Measurements from ENCODE around the gene PAK6. TPM values are rescaled to one million over a fixed set of nuclear protein-coding genes. Genes with fewer than 3 reads are reported as not detected.

Gene PAK6
- total RNA-seq, 1 donor from 2014 or later = 19.9 TPM

- Histone ChIP-seq H3K4me3 (no peak overlapping the region), H3K9me3 (no peaks in the 10 kb centered on the region), H3K27me3 (no peaks in the 10 kb centered on the region), H3K27ac (no peak overlapping the region), H3K4me1 (no peaks in the 10 kb centered on the region), H3K36me3 (no peaks in the 10 kb centered on the region)
- intact Hi-C loops (cut with DNase I) = no loop called here
- no peak for DNase-seq (ENCODE audit: extremely low spot score in 2 of 2)
- TF ChIP-seq POLR2A (IDR thresholded peaks at IDR 0.05) = no peak
- no peak for TF ChIP-seq CTCF (IDR thresholded peaks at IDR 0.05)
- TF ChIP-seq POLR2AphosphoS5 (IDR thresholded peaks at IDR 0.05; ENCODE audit: insufficient read depth in 1 of 2, low read depth in 1 of 2) = no peak
Observed at GRCh38 chr15:40297356-40297755, 58.5 kb downstream of the PAK6 start.

- H3K4me3 ChIP-seq = no peak overlapping the region
- TF ChIP-seq POLR2AphosphoS5 (IDR thresholded peaks at IDR 0.05; ENCODE audit: insufficient read depth in 1 of 2, low read depth in 1 of 2) (no peak), CTCF (IDR thresholded peaks at IDR 0.05) (no peak), POLR2A (IDR thresholded peaks at IDR 0.05) (no peak)
- H3K4me1 ChIP-seq = no peaks in the 10 kb centered on the region
- no peak for DNase-seq (ENCODE audit: extremely low spot score in 2 of 2)
- H3K9me3 ChIP-seq = no peaks in the 10 kb centered on the region
- H3K36me3 ChIP-seq = no peaks in the 10 kb centered on the region
- H3K27me3 ChIP-seq = no peaks in the 10 kb centered on the region
- H3K27ac ChIP-seq = no peak overlapping the region
- intact Hi-C loops (cut with DNase I) = no loop called here
Observed at GRCh38 chr15:40298216-40298935, 59.5 kb downstream of the PAK6 start.

GRCh38 chr15:40300367-40300766 is 61.5 kb downstream of the PAK6 start:
- Histone ChIP-seq H3K9me3 (no peaks in the 10 kb centered on the region), H3K4me3 (no peak overlapping the region), H3K36me3 (no peaks in the 10 kb centered on the region), H3K27me3 (no peaks in the 10 kb centered on the region), H3K4me1 (no peaks in the 10 kb centered on the region), H3K27ac (no peak overlapping the region)
- TF ChIP-seq POLR2AphosphoS5 (IDR thresholded peaks at IDR 0.05; ENCODE audit: insufficient read depth in 1 of 2, low read depth in 1 of 2) (no peak), POLR2A (IDR thresholded peaks at IDR 0.05) (no peak), CTCF (IDR thresholded peaks at IDR 0.05) (no peak)
- intact Hi-C loops (cut with DNase I) = no loop called here
- no peak for DNase-seq (ENCODE audit: extremely low spot score in 2 of 2)

GRCh38 chr15:40300771-40301170 is 61.9 kb downstream of the PAK6 start:
- H3K27ac ChIP-seq = no peak overlapping the region
- H3K36me3 ChIP-seq = no peaks in the 10 kb centered on the region
- H3K4me1 ChIP-seq = no peaks in the 10 kb centered on the region
- no peak overlapping the region for H3K4me3 ChIP-seq
- no peaks in the 10 kb centered on the region for H3K27me3 ChIP-seq
- intact Hi-C loops (cut with DNase I) = no loop called here
- no peaks in the 10 kb centered on the region for H3K9me3 ChIP-seq
- no peak for TF ChIP-seq POLR2AphosphoS5 (IDR thresholded peaks at IDR 0.05; ENCODE audit: insufficient read depth in 1 of 2, low read depth in 1 of 2)
- TF ChIP-seq POLR2A (IDR thresholded peaks at IDR 0.05) = no peak
- no peak for TF ChIP-seq CTCF (IDR thresholded peaks at IDR 0.05)
- no peak for DNase-seq (ENCODE audit: extremely low spot score in 2 of 2)

- intact Hi-C loops (cut with DNase I) = no loop called here
- H3K9me3 ChIP-seq = no peaks in the 10 kb centered on the region
- DNase-seq (ENCODE audit: extremely low spot score in 2 of 2) = no peak
- H3K4me1 ChIP-seq = no peaks in the 10 kb centered on the region
- H3K27me3 ChIP-seq = no peaks in the 10 kb centered on the region
- no peak overlapping the region for H3K4me3 ChIP-seq
- no peak overlapping the region for H3K27ac ChIP-seq
- TF ChIP-seq POLR2AphosphoS5 (IDR thresholded peaks at IDR 0.05; ENCODE audit: insufficient read depth in 1 of 2, low read depth in 1 of 2) = no peak
- TF ChIP-seq POLR2A (IDR thresholded peaks at IDR 0.05) = no peak
- no peak for TF ChIP-seq CTCF (IDR thresholded peaks at IDR 0.05)
- no peaks in the 10 kb centered on the region for H3K36me3 ChIP-seq
Observed at GRCh38 chr15:40301467-40302179, 62.8 kb downstream of the PAK6 start.

All from vagina (tissue), 2 donors.